Adrenal gland (tissue), 5 donors: ENCODE measurements around the gene TTI1.

Experiments used
- POLR2A ChIP-seq, 2 donors: fragments of 450-650 bp; IDR thresholded peaks; one replicate each; pipeline ENCODE4 v1.6.1; 2017; ENCODE audit warnings: antibody characterized with exemption in 2 of 2, mild to moderate bottlenecking in 2 of 2, moderate library complexity in 1 of 2
- TF ChIP-seq, protein P1 (sequence below), 6 experiments: fragments of 450-650 bp in 4 of 6; fragments of 200-600 bp in 2 of 6; sonication (generic) in 1 of 6; IDR thresholded peaks; 1 replicate in 5 of 6; 2 replicates in 1 of 6; pipeline versions ENCODE4 v1.5.1 to v1.8.0; 2016 to 2021; ENCODE audit warnings: antibody characterized with exemption in 6 of 6, mild to moderate bottlenecking in 2 of 6, moderate library complexity in 1 of 6
- donor health status: DM: no; HTN: no; CAD: no.

DNA sequence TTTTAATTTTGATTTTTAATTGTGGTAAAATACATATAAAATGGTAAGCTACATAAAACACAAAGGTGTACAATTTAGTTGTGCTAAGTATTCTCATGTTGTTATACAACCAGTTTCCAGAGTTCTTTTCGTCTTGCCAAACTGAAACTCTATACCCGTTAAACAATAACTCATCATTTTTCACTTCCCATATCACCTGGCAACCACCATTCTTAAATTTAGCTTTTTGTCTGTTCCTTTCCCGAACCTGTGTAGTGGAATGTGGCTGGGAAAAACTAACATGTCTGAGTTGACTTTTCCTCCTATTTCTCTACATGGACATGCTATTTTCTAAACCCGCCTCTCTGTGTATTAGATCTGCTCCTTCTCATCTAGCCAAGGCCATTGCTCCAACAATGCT, 27.9 kb upstream of the TTI1 start:
- TF ChIP-seq, protein P1, sequence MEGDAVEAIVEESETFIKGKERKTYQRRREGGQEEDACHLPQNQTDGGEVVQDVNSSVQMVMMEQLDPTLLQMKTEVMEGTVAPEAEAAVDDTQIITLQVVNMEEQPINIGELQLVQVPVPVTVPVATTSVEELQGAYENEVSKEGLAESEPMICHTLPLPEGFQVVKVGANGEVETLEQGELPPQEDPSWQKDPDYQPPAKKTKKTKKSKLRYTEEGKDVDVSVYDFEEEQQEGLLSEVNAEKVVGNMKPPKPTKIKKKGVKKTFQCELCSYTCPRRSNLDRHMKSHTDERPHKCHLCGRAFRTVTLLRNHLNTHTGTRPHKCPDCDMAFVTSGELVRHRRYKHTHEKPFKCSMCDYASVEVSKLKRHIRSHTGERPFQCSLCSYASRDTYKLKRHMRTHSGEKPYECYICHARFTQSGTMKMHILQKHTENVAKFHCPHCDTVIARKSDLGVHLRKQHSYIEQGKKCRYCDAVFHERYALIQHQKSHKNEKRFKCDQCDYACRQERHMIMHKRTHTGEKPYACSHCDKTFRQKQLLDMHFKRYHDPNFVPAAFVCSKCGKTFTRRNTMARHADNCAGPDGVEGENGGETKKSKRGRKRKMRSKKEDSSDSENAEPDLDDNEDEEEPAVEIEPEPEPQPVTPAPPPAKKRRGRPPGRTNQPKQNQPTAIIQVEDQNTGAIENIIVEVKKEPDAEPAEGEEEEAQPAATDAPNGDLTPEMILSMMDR (IDR thresholded peaks at IDR 0.05) = no peak
- no peak for TF ChIP-seq POLR2A (IDR thresholded peaks at IDR 0.05)
